SU-DHL-6 (cell line): ENCODE measurements around the gene IFNG-AS1.
A peak's percentile ranks its signal among the peaks of the same experiment; 100 is the strongest.

ENCODE experiments used
- H2AFZ ChIP-seq: fragments of 200-600 bp; sonication (generic); 2 replicates; pipeline ENCODE4 v1.6.1; 2014; ENCODE audit warnings: low read depth, mild to moderate bottlenecking, moderate library complexity, mixed read lengths, antibody characterized with exemption, low read length; ENCODE audit not compliant: severe bottlenecking
- H3F3A ChIP-seq: fragments of 200-600 bp; shearing (Covaris generic); 2 replicates; pipeline ENCODE4 v1.6.0; 2016; ENCODE audit warnings: antibody characterized with exemption, mild to moderate bottlenecking; ENCODE audit not compliant: insufficient read depth
- H3K27ac ChIP-seq: fragments of 200-600 bp; sonication (generic); 2 replicates; pipeline ENCODE4 v1.5.1; 2016; ENCODE audit warnings: low read depth, mild to moderate bottlenecking, low read length, moderate library complexity, mixed read lengths
- H3K27me3 ChIP-seq: fragments of 200-600 bp; sonication (generic), shearing (Covaris generic); 2 replicates; pipeline ENCODE4 v1.6.0; 2014; ENCODE audit warnings: mild to moderate bottlenecking, low read length
- H3K36me3 ChIP-seq: fragments of 200-600 bp; sonication (generic); 2 replicates; pipeline ENCODE4 v1.6.1; 2014; ENCODE audit warnings: mild to moderate bottlenecking, low read length, mixed read lengths
- H3K4me2 ChIP-seq: fragments of 300-600, 200-600 bp; shearing (Covaris generic), sonication (generic); 2 replicates; pipeline ENCODE4 v1.6.0; 2014; ENCODE audit warnings: low read length, low read depth, mild to moderate bottlenecking; ENCODE audit not compliant: poor library complexity, severe bottlenecking
- H3K4me3 ChIP-seq: fragments of 200-600 bp; sonication (generic); 2 replicates; pipeline ENCODE4 v1.5.1; 2014; ENCODE audit warnings: antibody characterized with exemption, low read length, mild to moderate bottlenecking, mixed read lengths; ENCODE audit not compliant: insufficient read depth, poor library complexity, severe bottlenecking
- H3K79me2 ChIP-seq: fragments of 200-600 bp; sonication (generic); 2 replicates; pipeline ENCODE4 v1.6.1; 2014; ENCODE audit warnings: mild to moderate bottlenecking, low read length, moderate library complexity; ENCODE audit not compliant: insufficient read depth
- H3K9ac ChIP-seq: fragments of 200-600 bp; sonication (generic); 2 replicates; pipeline ENCODE4 v1.7.0; 2014; ENCODE audit warnings: mild to moderate bottlenecking, low read length
- H3K9me2 ChIP-seq: fragments of 200-600 bp; sonication (generic); replicated peaks from 2 replicates; pipeline ENCODE4 v1.6.1; 2014; ENCODE audit warnings: low read length; ENCODE audit not compliant: insufficient read depth
- H3K9me3 ChIP-seq: fragments of 200-600 bp; sonication (generic); 2 replicates; pipeline ENCODE4 v1.6.1; 2014; ENCODE audit warnings: low read length, mixed read lengths; ENCODE audit not compliant: insufficient read depth
- H4K20me1 ChIP-seq: fragments of 200-600 bp; sonication (generic); 2 replicates; pipeline ENCODE4 v1.6.1; 2014; ENCODE audit warnings: low read depth, mild to moderate bottlenecking, antibody characterized with exemption, low read length, moderate library complexity, mixed read lengths
- EZH2phosphoT487 ChIP-seq: fragments of 200-600 bp; sonication (generic), shearing (Covaris generic); conservative IDR thresholded peaks from 2 replicates; pipeline ENCODE4 v1.6.1; 2018; ENCODE audit warnings: mild to moderate bottlenecking, antibody characterized with exemption, low read length, moderate library complexity, mixed read lengths
- TF ChIP-seq, protein P1 (sequence below): fragments of 200-600 bp; sonication (generic); IDR thresholded peaks from one replicate; pipeline ENCODE4 v1.5.1; 2017; ENCODE audit warnings: antibody characterized with exemption, mild to moderate bottlenecking, low read length, moderate library complexity; ENCODE audit not compliant: insufficient read depth, poor library complexity, severe bottlenecking

The IFNG-AS1 gene

DNA sequence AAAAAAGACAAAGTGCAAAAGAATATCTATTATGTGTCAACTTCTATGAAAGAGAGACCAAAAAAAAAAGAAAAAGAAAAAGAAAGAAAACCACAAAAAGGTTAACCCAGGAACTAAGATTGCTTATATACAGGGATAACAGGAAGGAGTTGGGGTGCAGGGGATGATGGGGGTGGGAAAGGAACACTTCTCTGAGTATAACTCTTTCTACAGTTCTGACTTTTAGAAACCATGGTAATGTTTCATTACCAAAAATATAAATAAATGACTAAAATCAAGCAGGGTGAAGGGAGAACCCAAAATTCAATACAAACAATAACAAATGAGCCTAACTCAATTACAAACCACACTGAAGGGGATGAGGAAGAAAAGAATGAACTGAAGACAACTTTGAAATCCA is 9.1 kb downstream of the IFNG-AS1 start:
- TF ChIP-seq EZH2phosphoT487, result no peak
- TF ChIP-seq, protein P1, sequence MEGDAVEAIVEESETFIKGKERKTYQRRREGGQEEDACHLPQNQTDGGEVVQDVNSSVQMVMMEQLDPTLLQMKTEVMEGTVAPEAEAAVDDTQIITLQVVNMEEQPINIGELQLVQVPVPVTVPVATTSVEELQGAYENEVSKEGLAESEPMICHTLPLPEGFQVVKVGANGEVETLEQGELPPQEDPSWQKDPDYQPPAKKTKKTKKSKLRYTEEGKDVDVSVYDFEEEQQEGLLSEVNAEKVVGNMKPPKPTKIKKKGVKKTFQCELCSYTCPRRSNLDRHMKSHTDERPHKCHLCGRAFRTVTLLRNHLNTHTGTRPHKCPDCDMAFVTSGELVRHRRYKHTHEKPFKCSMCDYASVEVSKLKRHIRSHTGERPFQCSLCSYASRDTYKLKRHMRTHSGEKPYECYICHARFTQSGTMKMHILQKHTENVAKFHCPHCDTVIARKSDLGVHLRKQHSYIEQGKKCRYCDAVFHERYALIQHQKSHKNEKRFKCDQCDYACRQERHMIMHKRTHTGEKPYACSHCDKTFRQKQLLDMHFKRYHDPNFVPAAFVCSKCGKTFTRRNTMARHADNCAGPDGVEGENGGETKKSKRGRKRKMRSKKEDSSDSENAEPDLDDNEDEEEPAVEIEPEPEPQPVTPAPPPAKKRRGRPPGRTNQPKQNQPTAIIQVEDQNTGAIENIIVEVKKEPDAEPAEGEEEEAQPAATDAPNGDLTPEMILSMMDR, result no peak
- no peaks in the 10 kb centered on the region for H4K20me1 ChIP-seq

DNA sequence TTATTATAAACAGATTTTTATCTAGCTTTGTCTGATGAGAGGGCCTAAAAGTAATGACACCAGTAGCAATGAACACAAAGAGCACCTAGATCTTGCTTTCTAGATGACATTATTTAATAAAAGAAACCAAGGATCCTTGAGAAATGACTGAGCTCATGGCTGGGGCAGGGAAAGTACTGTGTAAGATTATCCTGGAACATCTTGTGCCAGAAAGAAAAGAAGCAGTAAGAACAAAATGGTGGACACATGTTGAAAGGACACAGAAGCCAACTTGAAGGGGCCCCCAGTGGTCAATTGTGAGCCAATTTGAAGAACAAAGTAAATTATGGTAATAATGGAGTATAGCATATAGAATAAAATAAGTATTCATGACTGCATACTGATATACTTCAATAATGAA is 10.0 kb downstream of the IFNG-AS1 start:
- Histone ChIP-seq H3K4me2 (no peak overlapping the region), H2AFZ (no peak overlapping the region), H3K9me2 (no peaks in the 10 kb centered on the region), H3K9me3 (no peaks in the 10 kb centered on the region), H3K36me3 (peaks cover 55% of the 10 kb centered on the region), H3K79me2 (peaks cover 67% of the 10 kb centered on the region), H4K20me1 (no peaks in the 10 kb centered on the region), H3K27ac (no peak overlapping the region), H3K9ac (no peak overlapping the region), H3F3A (peaks cover 12% of the 10 kb centered on the region; the same call in 1 of the 2 replicates), H3K27me3 (no peaks in the 10 kb centered on the region), H3K4me3 (no peak overlapping the region)
- TF ChIP-seq, protein P1, result no peak
- TF ChIP-seq EZH2phosphoT487, result no peak

More for the DNA sequence above, 9.1 kb downstream of the IFNG-AS1 start:
- H3K27me3 ChIP-seq, result no peaks in the 10 kb centered on the region
- H3K79me2 ChIP-seq, result peaks cover 69% of the 10 kb centered on the region
- no peaks in the 10 kb centered on the region for H3K9me2 ChIP-seq
- peaks cover 12% of the 10 kb centered on the region; the same call in 1 of the 2 replicates for H3F3A ChIP-seq
- H3K36me3 ChIP-seq, result peaks cover 62% of the 10 kb centered on the region
- H3K4me2 ChIP-seq, result no peak overlapping the region
- H3K9me3 ChIP-seq, result no peaks in the 10 kb centered on the region
- no peak overlapping the region for H3K9ac ChIP-seq
- no peak overlapping the region for H2AFZ ChIP-seq
- H3K27ac ChIP-seq, result no peak overlapping the region
- H3K4me3 ChIP-seq, result no peak overlapping the region

DNA sequence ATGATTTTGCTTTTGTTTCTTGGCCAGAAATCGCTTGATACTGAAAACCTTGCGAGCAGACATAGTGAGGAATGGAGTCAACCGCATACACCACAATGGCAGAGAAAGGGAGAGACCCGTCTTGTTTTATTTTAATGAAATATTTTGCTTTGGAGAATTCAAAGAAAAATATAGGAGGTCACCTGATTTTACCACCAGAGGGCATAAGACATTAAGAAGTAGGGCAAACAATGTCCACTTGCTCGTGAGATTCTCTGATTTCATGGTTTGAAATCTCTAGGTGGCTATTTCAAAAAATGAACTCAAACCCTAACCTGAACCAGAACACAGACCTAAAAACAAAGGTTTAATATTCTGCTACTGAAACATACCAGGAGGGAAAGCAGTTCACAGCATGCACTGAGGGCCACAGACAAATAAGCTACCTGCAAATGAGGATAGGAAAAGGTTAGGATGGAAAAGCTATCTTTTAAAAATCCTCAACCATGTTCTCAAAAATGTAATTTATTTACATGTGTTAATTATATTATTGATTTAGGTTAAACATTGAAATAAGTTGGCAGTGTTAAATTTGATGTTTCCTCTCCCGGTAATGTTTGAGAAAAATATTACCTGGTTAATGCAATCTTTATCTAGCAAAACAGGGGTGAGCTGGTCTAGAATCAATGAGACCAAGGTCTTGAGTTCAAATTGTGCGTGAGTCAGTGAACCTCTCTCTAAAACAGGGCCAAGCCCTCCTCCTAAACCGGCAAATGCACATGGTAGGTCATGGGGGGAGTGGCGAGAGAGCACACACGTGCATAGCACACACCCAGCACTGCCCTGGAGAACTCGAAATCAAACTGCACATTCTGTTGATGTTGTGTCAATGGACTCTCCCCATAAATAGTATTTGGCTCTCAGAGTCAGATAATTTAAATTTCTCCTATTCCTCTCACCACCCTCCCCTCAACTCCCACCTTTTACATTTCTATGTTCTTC is 12.5 kb downstream of the IFNG-AS1 start:
- no peaks in the 10 kb centered on the region for H3K9me2 ChIP-seq
- no peak overlapping the region for H3K9ac ChIP-seq
- no peak for TF ChIP-seq EZH2phosphoT487
- TF ChIP-seq, protein P1, result peak; percentile 42
- H3K27me3 ChIP-seq, result no peaks in the 10 kb centered on the region
- no peaks in the 10 kb centered on the region for H3K9me3 ChIP-seq
- H3K79me2 ChIP-seq, result peaks cover 64% of the 10 kb centered on the region
- H3K4me2 ChIP-seq, result no peak overlapping the region
- H3K27ac ChIP-seq, result no peak overlapping the region
- H2AFZ ChIP-seq, result no peak overlapping the region
- H3K4me3 ChIP-seq, result no peak overlapping the region
- peaks cover 54% of the 10 kb centered on the region for H3K36me3 ChIP-seq
- H3F3A ChIP-seq, result peaks cover 12% of the 10 kb centered on the region; the same call in 1 of the 2 replicates
- H4K20me1 ChIP-seq, result no peaks in the 10 kb centered on the region
